Adrenal gland (tissue), 5 donors: Measurements from ENCODE around the gene ABCB11.

Source experiments
- POLR2A ChIP-seq, 2 donors: fragments of 450-650 bp; IDR thresholded peaks; one replicate each; pipeline ENCODE4 v1.6.1; 2017; ENCODE audit warnings: antibody characterized with exemption in 2 of 2, mild to moderate bottlenecking in 2 of 2, moderate library complexity in 1 of 2
- TF ChIP-seq, protein P1 (sequence below), 6 experiments: fragments of 450-650 bp in 4 of 6; fragments of 200-600 bp in 2 of 6; sonication (generic) in 1 of 6; IDR thresholded peaks; 1 replicate in 5 of 6; 2 replicates in 1 of 6; pipeline versions ENCODE4 v1.5.1 to v1.8.0; 2016 to 2021; ENCODE audit warnings: antibody characterized with exemption in 6 of 6, mild to moderate bottlenecking in 2 of 6, moderate library complexity in 1 of 6
- donor health status: DM: no; HTN: no; CAD: no.

DNA sequence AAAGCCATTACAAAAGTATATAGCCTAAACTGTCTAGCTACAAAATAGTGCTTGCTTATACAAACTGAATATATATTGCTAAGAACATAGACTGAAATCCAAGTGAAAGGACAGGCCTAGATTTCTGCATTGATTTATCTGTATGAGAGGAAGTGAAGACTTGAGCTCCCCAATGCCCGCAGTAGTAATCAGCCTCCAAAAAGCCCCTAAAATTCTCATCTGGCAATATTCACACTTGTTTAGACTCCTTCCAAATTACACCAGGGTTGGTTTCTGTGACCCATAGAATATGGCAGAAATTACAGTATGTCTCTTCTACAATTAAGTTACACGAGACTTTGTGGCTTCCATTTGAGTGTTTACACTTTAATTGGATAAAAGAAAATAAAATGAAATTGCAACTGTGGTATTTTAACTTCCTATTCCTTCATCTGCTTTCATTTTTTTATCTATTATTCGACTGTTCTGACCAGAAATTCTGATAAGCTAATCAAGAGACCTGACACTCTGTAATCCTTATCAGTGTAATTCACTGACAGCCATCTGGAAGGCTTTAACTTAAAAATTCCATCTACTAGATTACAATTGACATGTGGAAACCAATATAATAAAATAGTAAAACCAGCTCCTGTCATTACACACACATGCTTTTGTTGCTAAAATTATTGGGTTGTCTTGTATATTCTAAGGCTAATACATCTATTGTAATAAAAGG lies 21.1 kb downstream of the ABCB11 start:
- TF ChIP-seq, protein P1, sequence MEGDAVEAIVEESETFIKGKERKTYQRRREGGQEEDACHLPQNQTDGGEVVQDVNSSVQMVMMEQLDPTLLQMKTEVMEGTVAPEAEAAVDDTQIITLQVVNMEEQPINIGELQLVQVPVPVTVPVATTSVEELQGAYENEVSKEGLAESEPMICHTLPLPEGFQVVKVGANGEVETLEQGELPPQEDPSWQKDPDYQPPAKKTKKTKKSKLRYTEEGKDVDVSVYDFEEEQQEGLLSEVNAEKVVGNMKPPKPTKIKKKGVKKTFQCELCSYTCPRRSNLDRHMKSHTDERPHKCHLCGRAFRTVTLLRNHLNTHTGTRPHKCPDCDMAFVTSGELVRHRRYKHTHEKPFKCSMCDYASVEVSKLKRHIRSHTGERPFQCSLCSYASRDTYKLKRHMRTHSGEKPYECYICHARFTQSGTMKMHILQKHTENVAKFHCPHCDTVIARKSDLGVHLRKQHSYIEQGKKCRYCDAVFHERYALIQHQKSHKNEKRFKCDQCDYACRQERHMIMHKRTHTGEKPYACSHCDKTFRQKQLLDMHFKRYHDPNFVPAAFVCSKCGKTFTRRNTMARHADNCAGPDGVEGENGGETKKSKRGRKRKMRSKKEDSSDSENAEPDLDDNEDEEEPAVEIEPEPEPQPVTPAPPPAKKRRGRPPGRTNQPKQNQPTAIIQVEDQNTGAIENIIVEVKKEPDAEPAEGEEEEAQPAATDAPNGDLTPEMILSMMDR (IDR thresholded peaks at IDR 0.05), result no peak
- no peak for TF ChIP-seq POLR2A (IDR thresholded peaks at IDR 0.05)
